CD4-positive, CD25-positive, alpha-beta regulatory T cell (primary cell): ENCODE results near the gene CASD1. TPM values are rescaled to one million over a fixed set of nuclear protein-coding genes. Genes with fewer than 3 reads are reported as not detected.

ENCODE experiments used
- ATAC-seq, 2 donors: fragments of 150-1000 bp; cut with Tn5 transposase; one replicate each; pipeline ENCODE4 v1.10.0; 2021; ENCODE audit warnings: low read depth in 2 of 2, moderate number of reproducible peaks in 2 of 2, moderate library complexity in 1 of 2
- DNase-seq, 3 donors: peaks; one replicate each; pipeline versions ENCODE4 v3.0.0 to v3.0.0-alpha.2; 2012 to 2022; ENCODE audit warnings: mixed read lengths in 1 of 3
- H3K27ac ChIP-seq: one replicate; pipeline ENCODE4 v1.7.0; 2013; ENCODE audit warnings: mild to moderate bottlenecking, low read length; ENCODE audit not compliant: insufficient read depth, poor library complexity, severe bottlenecking
- H3K27me3 ChIP-seq: one replicate; pipeline ENCODE4 v1.7.0; 2013; ENCODE audit warnings: low read length; ENCODE audit not compliant: control insufficient read depth, insufficient read depth
- H3K36me3 ChIP-seq: one replicate; pipeline ENCODE4 v1.7.0; 2013; ENCODE audit warnings: mild to moderate bottlenecking, low read length, moderate library complexity; ENCODE audit not compliant: control insufficient read depth, insufficient read depth
- H3K4me1 ChIP-seq: 2 replicates; pipeline ENCODE4 v1.7.0; 2013; ENCODE audit warnings: mild to moderate bottlenecking, low read length; ENCODE audit not compliant: insufficient read depth, control insufficient read depth, poor library complexity, severe bottlenecking
- H3K4me3 ChIP-seq: one replicate; pipeline ENCODE4 v1.7.0; 2013; ENCODE audit warnings: low read depth, mild to moderate bottlenecking, low read length, moderate library complexity
- H3K9me3 ChIP-seq, 2 experiments: 1 replicate in 1 of 2; 2 replicates in 1 of 2; pipeline ENCODE4 v1.7.0; 2013; ENCODE audit warnings: low read length in 2 of 2, mild to moderate bottlenecking in 1 of 2, moderate library complexity in 1 of 2; ENCODE audit not compliant: control insufficient read depth in 2 of 2
- H3K27ac Mint-ChIP-seq, 3 donors: one replicate each; pipeline ENCODE4 v1.8.0; 2020 to 2022; ENCODE audit warnings: mild to moderate bottlenecking in 3 of 3, mixed read lengths in 3 of 3, moderate library complexity in 2 of 3
- H3K27me3 Mint-ChIP-seq: one replicate; pipeline ENCODE4 v1.8.0; 2022; ENCODE audit warnings: mild to moderate bottlenecking, mixed read lengths
- H3K36me3 Mint-ChIP-seq: one replicate; pipeline ENCODE4 v1.8.0; 2020; ENCODE audit warnings: mixed read lengths
- H3K4me1 Mint-ChIP-seq, 4 donors: one replicate each; pipeline ENCODE4 v1.8.0; 2020 to 2022; ENCODE audit warnings: mixed read lengths in 4 of 4, mild to moderate bottlenecking in 1 of 4
- H3K4me3 Mint-ChIP-seq, 4 donors: one replicate each; pipeline ENCODE4 v1.8.0; 2020 to 2022; ENCODE audit warnings: mild to moderate bottlenecking in 4 of 4, mixed read lengths in 4 of 4, moderate library complexity in 3 of 4
- H3K9me3 Mint-ChIP-seq, 7 donors: one replicate each; pipeline ENCODE4 v1.8.0; 2020 to 2022; ENCODE audit warnings: mixed read lengths in 7 of 7, mild to moderate bottlenecking in 3 of 7, moderate library complexity in 2 of 7
- polyA plus RNA-seq, 4 donors: library from polyadenylated mRNA; unstranded; fragments of 300-500 nt; fragmentation: Illumina TruSeq; gene quantifications; one replicate each; pipeline ENCODE4 v1.2.3, GENCODE V29; 2021
- total RNA-seq: library from RNA; stranded (reverse); gene quantifications from one replicate; pipeline ENCODE4 v1.2.3, GENCODE V29; 2022

CASD1 gene
- total and polyA plus RNA-seq, 5 donors from 2014 or later, result 7.8 to 21.8 (median 9.1) TPM

GRCh38 chr7:94571816-94572215 is 62.2 kb downstream of the CASD1 start:
- Histone ChIP-seq H3K4me1 (no peaks in the 10 kb centered on the region), H3K36me3 (peaks cover 13% of the 10 kb centered on the region), H3K9me3 (peaks cover 8 to 15% of the 10 kb centered on the region in 2 experiments), H3K27ac (no peak overlapping the region), H3K27me3 (no peaks in the 10 kb centered on the region), H3K4me3 (no peak overlapping the region)
- H3K27me3 Mint-ChIP-seq, result no peaks in the 10 kb centered on the region
- ATAC-seq (no peak), DNase-seq (no peak)
- no peak overlapping the region for H3K4me3 Mint-ChIP-seq
- peaks cover 0 to 42% (median 15%) of the 10 kb centered on the region in 7 donors for H3K9me3 Mint-ChIP-seq
- peak overlapping the region in 1 of 3 donors; percentile 52 for H3K27ac Mint-ChIP-seq
- no peaks in the 10 kb centered on the region for H3K4me1 Mint-ChIP-seq
- peaks cover 58% of the 10 kb centered on the region for H3K36me3 Mint-ChIP-seq

GRCh38 chr7:94575646-94576045 is 66.0 kb downstream of the CASD1 start:
- H3K27me3 Mint-ChIP-seq, result no peaks in the 10 kb centered on the region
- H3K27ac Mint-ChIP-seq, result no peak overlapping the region
- ATAC-seq, result no peak
- Histone ChIP-seq H3K27ac (no peak overlapping the region), H3K9me3 (peaks cover 8 to 15% of the 10 kb centered on the region in 2 experiments), H3K27me3 (no peaks in the 10 kb centered on the region), H3K4me1 (no peaks in the 10 kb centered on the region), H3K4me3 (no peak overlapping the region), H3K36me3 (peaks cover 23% of the 10 kb centered on the region)
- H3K4me1 Mint-ChIP-seq, result peaks cover 0 to 10% (median 3%) of the 10 kb centered on the region in 4 donors
- H3K36me3 Mint-ChIP-seq, result peaks cover 75% of the 10 kb centered on the region
- H3K9me3 Mint-ChIP-seq, result peaks cover 0 to 42% (median 10%) of the 10 kb centered on the region in 7 donors
- no peak for DNase-seq
- no peak overlapping the region for H3K4me3 Mint-ChIP-seq

GRCh38 chr7:94576316-94576715 is 66.7 kb downstream of the CASD1 start:
- H3K27me3 ChIP-seq, result no peaks in the 10 kb centered on the region
- no peaks in the 10 kb centered on the region for H3K27me3 Mint-ChIP-seq
- H3K4me1 Mint-ChIP-seq, result peaks cover 0 to 10% (median 3%) of the 10 kb centered on the region in 4 donors
- peaks cover 8 to 15% of the 10 kb centered on the region in 2 experiments for H3K9me3 ChIP-seq
- H3K4me3 Mint-ChIP-seq, result no peak overlapping the region
- H3K4me3 ChIP-seq, result no peak overlapping the region
- peaks cover 76% of the 10 kb centered on the region for H3K36me3 Mint-ChIP-seq
- peaks cover 2 to 40% (median 10%) of the 10 kb centered on the region in 7 donors for H3K9me3 Mint-ChIP-seq
- peaks cover 23% of the 10 kb centered on the region for H3K36me3 ChIP-seq
- DNase-seq (no peak), ATAC-seq (no peak)
- H3K27ac Mint-ChIP-seq, result no peak overlapping the region
- H3K4me1 ChIP-seq, result no peaks in the 10 kb centered on the region
- no peak overlapping the region for H3K27ac ChIP-seq

GRCh38 chr7:94577357-94577756 is 67.7 kb downstream of the CASD1 start:
- ATAC-seq, result no peak
- Histone ChIP-seq H3K9me3 (peaks cover 8 to 15% of the 10 kb centered on the region in 2 experiments), H3K4me1 (no peaks in the 10 kb centered on the region), H3K27ac (no peak overlapping the region), H3K27me3 (no peaks in the 10 kb centered on the region), H3K36me3 (peaks cover 23% of the 10 kb centered on the region), H3K4me3 (no peak overlapping the region)
- Mint-ChIP-seq H3K9me3 (peaks cover 5 to 38% (median 10%) of the 10 kb centered on the region in 7 donors), H3K4me1 (peaks cover 0 to 10% (median 3%) of the 10 kb centered on the region in 4 donors), H3K27ac (no peak overlapping the region), H3K36me3 (peaks cover 74% of the 10 kb centered on the region), H3K4me3 (no peak overlapping the region), H3K27me3 (no peaks in the 10 kb centered on the region)
- DNase-seq, result no peak

- Histone ChIP-seq H3K27me3 (no peaks in the 10 kb centered on the region), H3K36me3 (peaks cover 23% of the 10 kb centered on the region), H3K4me1 (no peaks in the 10 kb centered on the region), H3K4me3 (no peak overlapping the region), H3K27ac (no peak overlapping the region), H3K9me3 (peaks cover 8 to 15% of the 10 kb centered on the region in 2 experiments)
- H3K4me1 Mint-ChIP-seq, result peaks cover 0 to 10% (median 3%) of the 10 kb centered on the region in 4 donors
- H3K27me3 Mint-ChIP-seq, result no peaks in the 10 kb centered on the region
- no peak overlapping the region for H3K4me3 Mint-ChIP-seq
- H3K9me3 Mint-ChIP-seq, result peaks cover 5 to 28% (median 10%) of the 10 kb centered on the region in 7 donors
- no peak overlapping the region for H3K27ac Mint-ChIP-seq
- peaks cover 61% of the 10 kb centered on the region for H3K36me3 Mint-ChIP-seq
- DNase-seq, result no peak
- ATAC-seq, result no peak
Observed at GRCh38 chr7:94578614-94579013, 69.0 kb downstream of the CASD1 start.

- Histone ChIP-seq H3K27me3 (no peaks in the 10 kb centered on the region), H3K36me3 (peaks cover 20% of the 10 kb centered on the region), H3K27ac (no peak overlapping the region), H3K4me1 (no peaks in the 10 kb centered on the region), H3K4me3 (no peak overlapping the region), H3K9me3 (peaks cover 8 to 14% of the 10 kb centered on the region in 2 experiments)
- H3K27me3 Mint-ChIP-seq, result no peaks in the 10 kb centered on the region
- peaks cover 5 to 21% (median 6%) of the 10 kb centered on the region in 7 donors for H3K9me3 Mint-ChIP-seq
- H3K36me3 Mint-ChIP-seq, result peaks cover 53% of the 10 kb centered on the region
- H3K4me3 Mint-ChIP-seq, result no peak overlapping the region
- ATAC-seq (no peak), DNase-seq (no peak)
- H3K27ac Mint-ChIP-seq, result no peak overlapping the region
- H3K4me1 Mint-ChIP-seq, result peaks cover 0 to 10% (median 3%) of the 10 kb centered on the region in 4 donors
Observed at GRCh38 chr7:94579470-94579869, 69.9 kb downstream of the CASD1 start.

- Mint-ChIP-seq H3K4me1 (peaks cover 0 to 10% (median 3%) of the 10 kb centered on the region in 4 donors), H3K36me3 (peaks cover 46% of the 10 kb centered on the region)
Observed at GRCh38 chr7:94580601-94581000, 71.0 kb downstream of the CASD1 start.

GRCh38 chr7:94584113-94584512 is 74.5 kb downstream of the CASD1 start:
- Mint-ChIP-seq H3K4me3 (no peak overlapping the region), H3K27ac (no peak overlapping the region), H3K4me1 (peaks cover 0 to 6% (median 3%) of the 10 kb centered on the region in 4 donors), H3K27me3 (no peaks in the 10 kb centered on the region), H3K9me3 (peaks cover 0 to 6% (median 2%) of the 10 kb centered on the region in 7 donors), H3K36me3 (peaks cover 31% of the 10 kb centered on the region)
- Histone ChIP-seq H3K36me3 (peaks cover 4% of the 10 kb centered on the region), H3K9me3 (no peaks in the 10 kb centered on the region), H3K27me3 (no peaks in the 10 kb centered on the region), H3K4me3 (no peak overlapping the region), H3K4me1 (no peaks in the 10 kb centered on the region), H3K27ac (no peak overlapping the region)
- ATAC-seq, result no peak
- no peak for DNase-seq

More at GRCh38 chr7:94580601-94581000, 71.0 kb downstream of the CASD1 start:
- Mint-ChIP-seq H3K27ac (no peak overlapping the region), H3K27me3 (no peaks in the 10 kb centered on the region), H3K9me3 (peaks cover 1 to 11% (median 5%) of the 10 kb centered on the region in 7 donors), H3K4me3 (no peak overlapping the region)
- ATAC-seq, result no peak
- Histone ChIP-seq H3K27ac (no peak overlapping the region), H3K36me3 (peaks cover 20% of the 10 kb centered on the region), H3K9me3 (peaks cover 3 to 7% of the 10 kb centered on the region in 2 experiments), H3K27me3 (no peaks in the 10 kb centered on the region), H3K4me3 (no peak overlapping the region), H3K4me1 (no peaks in the 10 kb centered on the region)
- no peak for DNase-seq
